ENCODE results near the gene COL23A1.

COL23A1 gene

GRCh38 chr5:178573216-178573615 is 17.0 kb downstream of the COL23A1 start:
- no peak for DNase-seq
- peaks cover 0 to 38% of the 10 kb centered on the region in 2 donors for H3K27me3 ChIP-seq
- H3K36me3 ChIP-seq: no peaks in the 10 kb centered on the region
- H3K4me1 ChIP-seq: peaks cover 0 to 10% (median 4%) of the 10 kb centered on the region in 4 donors
- peaks cover 0 to 8% (median 3%) of the 10 kb centered on the region in 3 donors for H3K9me3 ChIP-seq
- TF ChIP-seq CTCF (IDR thresholded peaks at IDR 0.05): no peak
- H3K4me3 ChIP-seq: no peak overlapping the region
- intact Hi-C loops (cut with DNase I; ENCODE audit: low total_unique reads): no loop called here
- no peak overlapping the region for H3K27ac ChIP-seq

DNA sequence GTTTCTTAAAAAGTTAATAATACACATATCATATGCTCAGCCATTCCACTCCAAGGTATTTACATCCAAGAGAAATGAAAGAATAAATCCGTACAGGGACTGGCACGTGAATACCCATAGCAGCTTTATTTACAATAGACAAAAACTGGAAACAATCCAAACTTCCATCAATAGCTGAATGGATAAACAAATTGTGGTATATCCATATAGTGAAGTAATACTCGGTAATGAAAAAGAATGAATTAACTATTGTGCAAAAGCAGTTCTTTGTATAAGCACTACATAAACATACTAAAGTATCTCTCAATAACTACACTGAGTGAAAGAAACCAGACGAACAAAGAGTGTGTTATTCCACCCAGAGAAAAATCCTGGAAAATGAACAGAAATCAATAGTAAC is 17.6 kb downstream of the COL23A1 start:
- no peak for DNase-seq
- intact Hi-C loops (cut with DNase I; ENCODE audit: low total_unique reads): no loop called here
- peaks cover 0 to 10% (median 4%) of the 10 kb centered on the region in 4 donors for H3K4me1 ChIP-seq
- H3K27ac ChIP-seq: no peak overlapping the region
- H3K4me3 ChIP-seq: no peak overlapping the region
- peaks cover 0 to 32% of the 10 kb centered on the region in 2 donors for H3K27me3 ChIP-seq
- no peaks in the 10 kb centered on the region for H3K36me3 ChIP-seq
- no peak for TF ChIP-seq CTCF (IDR thresholded peaks at IDR 0.05)
- H3K9me3 ChIP-seq: peaks cover 0 to 8% (median 3%) of the 10 kb centered on the region in 3 donors

GRCh38 chr5:178569485-178569884 is 20.7 kb downstream of the COL23A1 start:
- Histone ChIP-seq H3K4me1 (no peaks in the 10 kb centered on the region), H3K4me3 (no peak overlapping the region), H3K36me3 (no peaks in the 10 kb centered on the region), H3K27ac (no peak overlapping the region), H3K9me3 (peaks cover 0 to 8% (median 3%) of the 10 kb centered on the region in 3 donors), H3K27me3 (peaks cover 0 to under 1% of the 10 kb centered on the region in 2 donors)
- intact Hi-C loops (cut with DNase I; ENCODE audit: low total_unique reads): no loop called here
- no peak for DNase-seq
- TF ChIP-seq CTCF (IDR thresholded peaks at IDR 0.05): no peak

DNA sequence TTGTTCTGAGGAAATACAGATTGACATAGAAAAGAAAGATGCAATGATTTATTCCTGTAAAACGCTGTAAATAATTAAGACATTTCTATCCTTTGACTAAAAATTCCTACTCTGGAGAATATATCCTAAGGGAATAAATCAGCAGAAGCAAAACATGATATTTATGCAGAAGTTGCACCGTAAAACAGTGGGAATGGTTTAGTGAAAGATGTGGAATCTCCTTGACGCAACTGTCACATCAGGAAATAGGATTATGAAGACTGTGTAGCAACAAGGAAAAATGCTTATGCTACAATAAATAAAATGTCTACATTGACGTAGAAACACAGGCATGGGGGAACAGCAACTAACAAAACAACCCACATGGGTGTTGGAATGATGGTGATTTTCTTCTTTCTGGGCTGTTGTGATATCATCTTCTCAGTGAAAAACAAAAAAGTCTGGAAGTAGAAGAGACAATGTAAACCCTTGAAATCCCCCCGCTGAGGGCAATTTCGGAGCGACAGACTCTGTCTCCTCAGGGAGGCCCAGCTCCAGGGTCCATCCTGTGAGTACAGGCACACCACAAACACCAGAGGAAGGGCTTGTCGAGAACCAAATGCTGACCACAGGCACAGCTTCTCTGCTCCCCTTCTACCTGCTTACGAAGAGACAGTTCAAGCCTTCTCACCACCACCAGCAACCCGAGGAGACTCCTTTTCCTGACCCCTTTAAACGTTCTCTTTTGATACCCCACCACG is 25.2 kb downstream of the COL23A1 start:
- intact Hi-C loops (cut with DNase I; ENCODE audit: low total_unique reads): no loop called here
- Histone ChIP-seq H3K36me3 (no peaks in the 10 kb centered on the region), H3K9me3 (no peaks in the 10 kb centered on the region), H3K4me3 (no peak overlapping the region), H3K27me3 (peaks cover 0 to 8% of the 10 kb centered on the region in 2 donors), H3K4me1 (no peaks in the 10 kb centered on the region), H3K27ac (no peak overlapping the region)
- no peak for DNase-seq
- no peak for TF ChIP-seq CTCF (IDR thresholded peaks at IDR 0.05)

DNA sequence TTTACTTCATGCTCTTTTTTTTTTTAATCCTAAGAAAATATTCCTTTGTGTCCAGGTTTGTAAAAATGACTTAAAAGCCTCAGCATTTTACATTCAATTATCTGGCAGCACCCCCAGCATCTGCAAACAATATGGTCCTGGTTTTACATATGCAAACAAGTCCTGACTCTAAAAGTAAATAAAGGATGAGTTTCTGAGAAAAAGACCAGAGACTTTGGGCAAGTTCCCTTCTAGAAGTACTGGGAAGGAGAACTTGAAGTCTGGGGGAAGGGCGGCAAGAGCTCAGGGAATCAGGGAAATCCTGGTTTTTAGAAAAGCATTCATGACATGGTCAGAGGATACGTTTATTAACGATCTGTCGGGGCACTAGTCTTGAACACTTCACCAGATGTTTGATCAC is 25.8 kb downstream of the COL23A1 start:
- intact Hi-C loops (cut with DNase I; ENCODE audit: low total_unique reads): no loop called here
- Histone ChIP-seq H3K36me3 (no peaks in the 10 kb centered on the region), H3K9me3 (no peaks in the 10 kb centered on the region), H3K4me1 (no peaks in the 10 kb centered on the region), H3K4me3 (no peak overlapping the region), H3K27ac (no peak overlapping the region), H3K27me3 (peaks cover 0 to 8% of the 10 kb centered on the region in 2 donors)
- DNase-seq: no peak
- no peak for TF ChIP-seq CTCF (IDR thresholded peaks at IDR 0.05)

Data from tibial artery (tissue), 4 donors.